HEK293 (cell line): ENCODE data around the gene CCHCR1.
A peak's percentile ranks its signal among the peaks of the same experiment; 100 is the strongest.
"Not testable (repeated sequence)": the region's sequence is repeated elsewhere in the genome, so short reads cannot be mapped to it uniquely, and the experiment has no call there.

Experiments
- CTCF ChIA-PET: fragments of 350-600 bp; formaldehyde crosslinking; extraction: SDS; loops from one replicate; lab custom pipeline; 2021; ENCODE audit warnings: antibody characterized with exemption; lab: Yijun Ruan, JAX
- POLR2A ChIA-PET: fragments of 300-600 bp; formaldehyde crosslinking; extraction: SDS; loops from one replicate; lab custom pipeline; 2020; ENCODE audit warnings: antibody characterized with exemption, inconsistent platforms; lab: Yijun Ruan, JAX
- H3K27ac ChIP-seq: fragments of 200-500 bp; sonication (Bioruptor generic); 2 replicates; pipeline ENCODE4 v1.5.1; 2014; ENCODE audit warnings: low read depth, low read length, control low read depth, inconsistent platforms; ENCODE audit errors: extremely low read depth
- H3K36me3 ChIP-seq, 2 experiments: fragments of 200-500 bp in 1 of 2; sonication (Bioruptor generic) in 1 of 2; 1 replicate in 1 of 2; 2 replicates in 1 of 2; pipeline ENCODE4 v1.5.1; 2014 to 2017; ENCODE audit warnings: inconsistent platforms in 2 of 2, low read length in 2 of 2; ENCODE audit not compliant: control insufficient read depth in 2 of 2, insufficient read depth in 1 of 2
- H3K4me1 ChIP-seq: fragments of 200-500 bp; sonication (Bioruptor generic); 2 replicates; pipeline ENCODE4 v1.5.1; 2014; ENCODE audit warnings: mild to moderate bottlenecking, low read length, inconsistent platforms; ENCODE audit not compliant: control insufficient read depth, insufficient read depth
- H3K4me3 ChIP-seq: 2 replicates; pipeline ENCODE4 v1.5.1; 2011; ENCODE audit warnings: low read depth, mild to moderate bottlenecking, control low read depth, low read length, moderate library complexity
- H3K9me3 ChIP-seq: fragments of 200-500 bp; sonication (Bioruptor generic); 2 replicates; pipeline ENCODE4 v1.5.1; 2014; ENCODE audit warnings: low read depth, low read length, inconsistent platforms; ENCODE audit not compliant: control insufficient read depth, insufficient read depth
- BCL11A ChIP-seq: fragments of 450-650 bp; formaldehyde crosslinking; IDR thresholded peaks from 2 replicates; pipeline ENCODE4 v1.5.1; 2016; ENCODE audit warnings: low read depth, missing biosample characterization, missing genetic modification characterization
- GLI4 ChIP-seq: fragments of 450-650 bp; formaldehyde crosslinking; IDR thresholded peaks from 2 replicates; pipeline ENCODE4 v1.5.1; 2016; ENCODE audit warnings: missing biosample characterization, missing genetic modification characterization
- HOXA7 ChIP-seq: sonication (generic); formaldehyde crosslinking; IDR thresholded peaks from 2 replicates; pipeline ENCODE4 v1.8.1; 2022; ENCODE audit warnings: missing genetic modification reagents, borderline replicate concordance
- HOXC10 ChIP-seq: sonication (generic); formaldehyde crosslinking; IDR thresholded peaks from 2 replicates; pipeline ENCODE4 v1.8.1; 2023; ENCODE audit warnings: mild to moderate bottlenecking, missing genetic modification reagents
- IKZF3 ChIP-seq: fragments of 450-650 bp; IDR thresholded peaks from 2 replicates; pipeline ENCODE4 v1.5.0; 2018; ENCODE audit warnings: missing biosample characterization, mild to moderate bottlenecking, missing genetic modification characterization, moderate library complexity
- OSR2 ChIP-seq: fragments of 450-650 bp; formaldehyde crosslinking; IDR thresholded peaks from 2 replicates; pipeline ENCODE4 v1.5.1; 2016; ENCODE audit warnings: missing biosample characterization, missing genetic modification characterization
- PRDM6 ChIP-seq: fragments of 450-650 bp; formaldehyde crosslinking; IDR thresholded peaks from 2 replicates; pipeline ENCODE4 v1.5.1; 2017; ENCODE audit warnings: missing biosample characterization, missing genetic modification characterization
- SP3 ChIP-seq: fragments of 450-650 bp; formaldehyde crosslinking; IDR thresholded peaks from 2 replicates; pipeline ENCODE4 v1.5.1; 2016; ENCODE audit warnings: missing biosample characterization, missing genetic modification characterization
- ZIC2 ChIP-seq: fragments of 450-650 bp; formaldehyde crosslinking; IDR thresholded peaks from 2 replicates; pipeline ENCODE4 v1.5.1; 2016; ENCODE audit warnings: missing biosample characterization, missing genetic modification characterization
- ZNF146 ChIP-seq: fragments of 450-650 bp; formaldehyde crosslinking; IDR thresholded peaks from 2 replicates; pipeline ENCODE4 v1.5.1; 2016; ENCODE audit warnings: missing biosample characterization, missing genetic modification characterization
- ZNF157 ChIP-seq: fragments of 450-650 bp; formaldehyde crosslinking; IDR thresholded peaks from 2 replicates; pipeline ENCODE4 v1.5.1; 2016; ENCODE audit warnings: missing biosample characterization, missing genetic modification characterization
- ZNF174 ChIP-seq: fragments of 450-650 bp; formaldehyde crosslinking; IDR thresholded peaks from 2 replicates; pipeline ENCODE4 v1.5.0; 2017; ENCODE audit warnings: missing biosample characterization, mild to moderate bottlenecking, missing genetic modification characterization
- ZNF202 ChIP-seq: fragments of 450-650 bp; formaldehyde crosslinking; IDR thresholded peaks from 2 replicates; pipeline ENCODE4 v1.5.1; 2016; ENCODE audit warnings: missing biosample characterization, missing genetic modification characterization, borderline replicate concordance
- ZNF223 ChIP-seq: fragments of 450-650 bp; formaldehyde crosslinking; IDR thresholded peaks from 2 replicates; pipeline ENCODE4 v1.5.1; 2016; ENCODE audit warnings: missing biosample characterization, missing genetic modification characterization
- ZNF248 ChIP-seq: fragments of 450-650 bp; formaldehyde crosslinking; IDR thresholded peaks from 2 replicates; pipeline ENCODE4 v1.5.1; 2017; ENCODE audit warnings: missing biosample characterization, missing genetic modification characterization
- ZNF26 ChIP-seq: fragments of 450-650 bp; formaldehyde crosslinking; IDR thresholded peaks from 2 replicates; pipeline ENCODE4 v1.5.1; 2016; ENCODE audit warnings: missing biosample characterization, missing genetic modification characterization
- ZNF274 ChIP-seq, 2 experiments: fragments of 200-500 bp in 1 of 2; fragments of 450-650 bp in 1 of 2; sonication (Bioruptor generic) in 1 of 2; formaldehyde crosslinking in 1 of 2; IDR thresholded peaks; 2 replicates each; pipeline versions ENCODE4 v1.5.1 to v1.6.1; 2014 to 2016; ENCODE audit warnings: borderline replicate concordance in 1 of 2, inconsistent platforms in 1 of 2, low read length in 1 of 2, missing biosample characterization in 1 of 2, missing genetic modification characterization in 1 of 2
- ZNF501 ChIP-seq: fragments of 450-650 bp; formaldehyde crosslinking; IDR thresholded peaks from 2 replicates; pipeline ENCODE4 v1.5.1; 2016; ENCODE audit warnings: missing biosample characterization, missing genetic modification characterization
- ZNF561 ChIP-seq: fragments of 450-650 bp; IDR thresholded peaks from 2 replicates; pipeline ENCODE4 v1.5.1; 2018; ENCODE audit warnings: missing biosample characterization, missing genetic modification characterization, borderline replicate concordance
- ZNF621 ChIP-seq: fragments of 450-650 bp; formaldehyde crosslinking; IDR thresholded peaks from 2 replicates; pipeline ENCODE4 v1.5.1; 2017; ENCODE audit warnings: missing biosample characterization, missing genetic modification characterization
- ZNF626 ChIP-seq: fragments of 450-650 bp; sonication (Bioruptor Pico); formaldehyde crosslinking; IDR thresholded peaks from 2 replicates; pipeline ENCODE4 v1.5.1; 2018; ENCODE audit warnings: missing biosample characterization, missing genetic modification characterization, inconsistent platforms
- ZNF670 ChIP-seq: fragments of 450-650 bp; formaldehyde crosslinking; IDR thresholded peaks from 2 replicates; pipeline ENCODE4 v1.5.1; 2016; ENCODE audit warnings: missing biosample characterization, missing genetic modification characterization, low read depth
- ZNF692 ChIP-seq: fragments of 450-650 bp; formaldehyde crosslinking; IDR thresholded peaks from 2 replicates; pipeline ENCODE4 v1.5.1; 2016; ENCODE audit warnings: missing biosample characterization, missing genetic modification characterization
- ZNF701 ChIP-seq: fragments of 450-650 bp; formaldehyde crosslinking; IDR thresholded peaks from 2 replicates; pipeline ENCODE4 v1.5.1; 2016; ENCODE audit warnings: missing biosample characterization, missing genetic modification characterization
- ZNF707 ChIP-seq: fragments of 450-650 bp; formaldehyde crosslinking; IDR thresholded peaks from 2 replicates; pipeline ENCODE4 v1.5.1; 2016; ENCODE audit warnings: missing biosample characterization, missing genetic modification characterization
- ZNF747 ChIP-seq: fragments of 450-650 bp; formaldehyde crosslinking; IDR thresholded peaks from 2 replicates; pipeline ENCODE4 v1.5.1; 2016; ENCODE audit warnings: missing biosample characterization, missing genetic modification characterization
- ZNF843 ChIP-seq: fragments of 450-650 bp; formaldehyde crosslinking; IDR thresholded peaks from 2 replicates; pipeline ENCODE4 v1.5.1; 2016; ENCODE audit warnings: missing biosample characterization, missing genetic modification characterization
- ZSCAN16 ChIP-seq: fragments of 450-650 bp; formaldehyde crosslinking; IDR thresholded peaks from 2 replicates; pipeline ENCODE4 v1.5.1; 2016; ENCODE audit warnings: missing biosample characterization, missing genetic modification characterization
- ZSCAN18 ChIP-seq: fragments of 450-650 bp; formaldehyde crosslinking; IDR thresholded peaks from 2 replicates; pipeline ENCODE4 v1.5.1; 2016; ENCODE audit warnings: missing biosample characterization, missing genetic modification characterization

The CCHCR1 gene

GRCh38 chr6:31190488-31190887 is 32.9 kb upstream of the CCHCR1 start (continued):
- TF ChIP-seq ZSCAN18 (tag by site-specific recombination): no peak

- POLR2A ChIA-PET, H3K4me3 ChIP-seq: not testable (repeated sequence)
- CTCF ChIA-PET: interaction anchor here (0.7 to 9.7 kb wide), 2 partner anchors 61 to 312 kb away, joined by 4 to 100 read pairs; no protein-coding TSS in a partner anchor
Observed at GRCh38 chr6:31189223-31189622, 31.6 kb upstream of the CCHCR1 start.

GRCh38 chr6:31187780-31188194 is 30.2 kb upstream of the CCHCR1 start:
- Histone ChIP-seq H3K4me3 (no peak overlapping the region), H3K36me3 (no peaks in the 10 kb centered on the region), H3K4me1 (peaks cover 3% of the 10 kb centered on the region; the same call in 1 of the 2 replicates), H3K9me3 (no peaks in the 10 kb centered on the region), H3K27ac (no peak overlapping the region)
- ChIA-PET POLR2A (no interaction called here), CTCF (interaction anchor here (0.8 to 1.2 kb wide), 5 partner anchors 9 to 179 kb away, joined by 3 to 5 read pairs (median 4); partner anchors contain the start of gene TCF19)
- TF ChIP-seq ZNF843 (tag by site-specific recombination) (peak; percentile 91), ZNF274 (IDR thresholded peaks at IDR 0.05; ENCODE audit: low read length) (no peak), ZNF274 (tag by site-specific recombination; IDR thresholded peaks at IDR 0.05; ENCODE audit: borderline replicate concordance) (no peak), ZNF202 (tag by site-specific recombination) (no peak), HOXA7 (no peak), GLI4 (tag by site-specific recombination) (no peak), PRDM6 (no peak; the same call in 1 of the 2 replicates), BCL11A (tag by site-specific recombination) (peak; percentile 44; the same call in 1 of the 2 replicates), ZNF747 (no peak), ZNF248 (tag by site-specific recombination) (no peak), ZNF701 (tag by site-specific recombination) (no peak), ZNF692 (tag by site-specific recombination) (peak; percentile 36), ZNF561 (no peak), ZIC2 (tag by site-specific recombination) (peak; percentile 23; the same call in 1 of the 2 replicates), ZNF707 (tag by site-specific recombination) (no peak), HOXC10 (CRISPR knock-in tag) (no peak), ZNF621 (tag by site-specific recombination) (no peak), ZNF157 (no peak), ZNF174 (tag by site-specific recombination) (no peak), ZNF223 (no peak), IKZF3 (tag by site-specific recombination) (no peak), ZNF626 (tag by site-specific recombination) (no peak), ZSCAN16 (no peak), ZNF670 (tag by site-specific recombination) (no peak), SP3 (tag by site-specific recombination) (no peak), ZNF501 (tag by site-specific recombination) (no peak), OSR2 (tag by site-specific recombination) (no peak; the same call in 1 of the 2 replicates), ZNF146 (no peak), ZNF26 (tag by site-specific recombination) (no peak)

More at GRCh38 chr6:31189223-31189622, 31.6 kb upstream of the CCHCR1 start:
- H3K27ac ChIP-seq, H3K9me3 ChIP-seq, H3K4me1 ChIP-seq, H3K36me3 ChIP-seq: not testable (repeated sequence)
